Stimulated activated CD4-positive, alpha-beta T cell treated with anti-CD3 and anti-CD28 coated beads, Interleukin-15, amount 100 ng/mL, for 24 hours (primary cell): Measurements from ENCODE around the gene PCSK5.
"Not testable (repeated sequence)": the region's sequence is repeated elsewhere in the genome, so short reads cannot be mapped to it uniquely, and the experiment has no call there.

Experiments used
- DNase-seq: peaks from one replicate; pipeline ENCODE4 v3.0.0-alpha.2; 2020

The PCSK5 gene

GRCh38 chr9:76324030-76324429 lies 433.6 kb downstream of the PCSK5 start:
- not testable (repeated sequence) for DNase-seq

GRCh38 chr9:76330034-76330433 lies 439.6 kb downstream of the PCSK5 start:
- DNase-seq = no peak

- DNase-seq = no peak
Measured at GRCh38 chr9:76333388-76333787, 442.9 kb downstream of the PCSK5 start.

- DNase-seq = no peak
Measured at GRCh38 chr9:76333964-76334363, 443.5 kb downstream of the PCSK5 start.

- DNase-seq = no peak
Measured at GRCh38 chr9:76336027-76336426, 445.6 kb downstream of the PCSK5 start.

GRCh38 chr9:76338418-76338817 lies 447.9 kb downstream of the PCSK5 start:
- no peak for DNase-seq

- no peak for DNase-seq
Measured at GRCh38 chr9:76341616-76342015, 451.1 kb downstream of the PCSK5 start.

GRCh38 chr9:76342201-76342600 lies 451.7 kb downstream of the PCSK5 start:
- DNase-seq = no peak

GRCh38 chr9:76342858-76343257 lies 452.4 kb downstream of the PCSK5 start:
- DNase-seq = no peak

GRCh38 chr9:76349865-76350264 lies 459.4 kb downstream of the PCSK5 start:
- no peak for DNase-seq

- DNase-seq = no peak
Measured at GRCh38 chr9:76351006-76351405, 460.5 kb downstream of the PCSK5 start.

- no peak for DNase-seq
Measured at GRCh38 chr9:76352026-76352620, 461.6 kb downstream of the PCSK5 start.

GRCh38 chr9:76353280-76353679 lies 462.8 kb downstream of the PCSK5 start:
- DNase-seq = no peak

GRCh38 chr9:76354221-76354620 lies 463.7 kb downstream of the PCSK5 start:
- no peak for DNase-seq

- no peak for DNase-seq
Measured at GRCh38 chr9:76355886-76356285, 465.4 kb downstream of the PCSK5 start.

- no peak for DNase-seq
Measured at GRCh38 chr9:76357555-76357954, 467.1 kb downstream of the PCSK5 start.

GRCh38 chr9:76358628-76359280 lies 468.3 kb downstream of the PCSK5 start:
- DNase-seq = no peak

- DNase-seq = no peak
Measured at GRCh38 chr9:76359365-76359764, 468.9 kb downstream of the PCSK5 start.

- no peak for DNase-seq
Measured at GRCh38 chr9:76359766-76360165, 469.3 kb downstream of the PCSK5 start.

GRCh38 chr9:76362332-76363031 lies 472.0 kb downstream of the PCSK5 start:
- not testable (repeated sequence) for DNase-seq

- DNase-seq = no peak
Measured at GRCh38 chr9:76363032-76363395, 472.5 kb downstream of the PCSK5 start.

- no peak for DNase-seq
Measured at GRCh38 chr9:76365028-76365427, 474.6 kb downstream of the PCSK5 start.

GRCh38 chr9:76366275-76366674 lies 475.8 kb downstream of the PCSK5 start:
- DNase-seq = no peak

GRCh38 chr9:76369583-76369982 lies 479.1 kb downstream of the PCSK5 start:
- no peak for DNase-seq
